ENCODE results near the gene ACTN2.

The ACTN2 gene

GRCh38 chr1:236786453-236786852 lies 100.2 kb downstream of the ACTN2 start:
- no peak for DNase-seq

GRCh38 chr1:236794585-236795034 lies 108.3 kb downstream of the ACTN2 start:
- no peak for DNase-seq

DNA sequence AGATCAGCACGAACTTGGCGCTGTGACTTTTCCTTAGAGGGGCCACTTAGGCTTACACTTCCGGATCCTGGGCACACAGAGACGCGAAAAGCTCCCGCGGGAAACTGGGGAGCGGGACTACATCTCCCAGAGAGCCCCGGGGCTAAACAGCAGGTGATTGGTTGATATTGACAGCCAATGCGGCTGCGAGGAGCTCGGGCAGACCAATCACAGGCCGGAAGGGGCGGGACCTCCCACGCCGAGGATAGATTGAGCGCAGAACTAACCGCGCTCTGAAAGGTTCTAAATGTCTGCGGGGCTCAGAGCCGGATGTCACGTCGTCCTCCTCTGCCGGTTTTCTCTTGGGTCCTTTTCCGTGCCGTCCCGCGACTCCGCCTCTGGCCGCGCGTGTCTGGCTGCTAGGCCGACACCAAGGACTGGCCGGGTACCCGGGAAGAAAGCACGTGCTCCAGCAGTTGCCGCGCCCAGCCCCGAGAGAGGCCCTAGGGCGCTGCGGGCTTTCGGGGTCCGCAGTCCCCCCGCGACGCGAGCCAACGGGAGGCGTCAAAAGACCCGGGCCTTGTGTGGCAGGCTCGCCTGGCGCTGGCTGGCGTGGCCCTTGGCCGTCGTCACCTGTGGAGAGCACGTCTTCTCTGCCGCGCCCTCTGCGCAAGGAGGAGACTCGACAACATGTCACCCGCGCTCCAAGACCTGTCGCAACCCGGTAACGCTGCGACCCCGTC lies 108.9 kb downstream of the ACTN2 start, which contains the start of gene MTR:
Gene MTR (plus strand): TSS at position 258 of the 722 bp plus-strand sequence. CDS start 412 bp downstream, at position 670.
- DNase-seq: peak; percentile 98

GRCh38 chr1:236795757-236796667 lies 109.7 kb downstream of the ACTN2 start:
- DNase-seq: peak; percentile 23

- DNase-seq: no peak
These were observed 112.7 kb downstream of the ACTN2 start for GRCh38 chr1:236799001-236799400.

DNA sequence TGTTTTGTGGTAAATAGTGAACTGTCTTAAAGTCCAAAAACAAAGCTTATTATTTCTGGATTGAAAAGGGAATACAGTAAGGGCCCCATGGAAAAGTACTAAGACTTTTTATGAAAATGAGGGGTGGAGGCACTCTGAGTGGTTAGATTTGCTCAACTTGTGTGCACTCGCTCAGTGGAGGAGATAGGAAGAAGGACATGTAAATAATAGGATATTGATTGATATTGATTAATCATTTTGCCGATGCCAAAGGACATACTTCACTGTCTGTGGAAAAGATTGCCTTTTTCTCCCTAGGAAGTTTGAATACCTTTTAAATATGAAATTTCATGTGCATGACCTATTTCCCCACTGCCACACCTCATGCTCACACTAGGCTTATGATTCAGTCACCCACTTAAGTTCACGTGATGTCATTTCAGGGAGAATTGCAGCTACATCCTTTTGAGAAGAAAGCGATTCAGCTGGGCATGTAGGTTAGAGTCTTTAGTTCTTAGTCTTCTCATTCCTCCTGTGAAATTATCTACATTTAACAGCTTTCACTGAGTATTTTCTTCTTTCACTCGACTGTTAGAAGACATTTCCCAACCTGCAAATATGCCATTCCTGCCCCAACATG lies 113.8 kb downstream of the ACTN2 start:
- no peak for DNase-seq

- DNase-seq: no peak
These were observed 114.3 kb downstream of the ACTN2 start for GRCh38 chr1:236800623-236801022.

DNA sequence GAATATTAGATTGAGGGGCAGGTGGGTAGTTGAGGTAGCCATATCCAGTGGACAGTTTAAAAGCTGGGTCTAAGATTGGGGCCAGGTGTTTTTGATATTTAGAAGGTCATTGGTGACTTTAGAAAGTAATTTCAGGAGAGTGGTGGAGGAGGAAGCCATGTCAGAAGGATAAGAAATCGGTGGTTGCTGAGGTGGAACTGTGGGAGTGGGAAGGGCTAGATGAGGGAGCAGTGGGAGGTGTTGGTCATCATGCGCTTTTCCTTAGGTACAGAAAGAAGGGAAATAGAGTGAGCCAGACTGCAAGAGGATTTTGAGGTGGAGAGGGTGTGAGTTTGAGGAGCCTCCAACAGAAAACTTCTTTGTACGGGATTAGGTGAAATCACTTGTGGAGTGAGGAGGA lies 116.0 kb downstream of the ACTN2 start:
- no peak for DNase-seq

DNA sequence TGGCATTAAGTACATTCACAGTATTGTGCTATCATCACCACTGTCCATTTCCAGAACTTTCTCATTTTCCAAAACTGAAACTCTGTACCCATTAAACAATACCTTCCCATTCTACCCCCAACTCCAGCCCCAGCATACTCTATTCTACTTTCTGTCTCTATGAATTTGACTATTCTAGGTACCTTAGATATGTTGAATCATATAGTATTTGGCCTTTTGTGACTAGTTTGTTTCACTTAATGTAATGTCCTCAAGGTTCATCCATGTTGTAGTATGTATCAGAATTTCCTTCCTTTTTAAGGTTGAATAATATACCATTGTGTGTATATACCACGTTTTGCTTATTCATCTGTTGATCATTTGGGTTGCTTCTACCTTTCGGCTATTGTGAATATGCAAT lies 120.3 kb downstream of the ACTN2 start:
- DNase-seq: no peak

GRCh38 chr1:236808005-236808404 lies 121.7 kb downstream of the ACTN2 start:
- DNase-seq: no peak

DNA sequence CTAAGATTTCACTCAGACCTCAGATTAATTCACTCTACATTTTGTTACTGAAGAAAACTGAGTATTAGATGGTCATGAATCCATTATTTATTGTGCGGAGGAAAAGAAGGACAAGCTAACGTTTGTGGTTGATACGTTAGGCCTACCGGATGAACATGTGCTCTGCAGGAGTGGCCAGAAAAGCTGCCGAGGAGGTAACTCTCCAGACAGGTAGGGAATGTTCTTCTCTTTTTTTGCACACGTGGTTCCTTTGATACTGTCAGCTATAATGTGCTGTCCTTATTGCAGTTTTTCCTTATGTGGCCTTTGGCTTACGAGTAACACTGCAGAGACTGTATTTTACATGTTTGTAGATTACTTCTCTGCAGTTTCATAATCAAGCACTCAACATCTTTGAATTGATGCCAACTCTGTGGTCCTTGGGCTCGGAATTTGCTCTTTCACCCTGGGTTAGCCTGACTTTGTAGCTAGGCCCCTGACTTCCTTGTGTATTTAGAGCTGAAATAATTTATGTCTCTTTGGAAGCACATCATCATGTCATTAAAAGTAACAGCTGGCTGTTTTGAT lies 122.3 kb downstream of the ACTN2 start:
- no peak for DNase-seq

DNA sequence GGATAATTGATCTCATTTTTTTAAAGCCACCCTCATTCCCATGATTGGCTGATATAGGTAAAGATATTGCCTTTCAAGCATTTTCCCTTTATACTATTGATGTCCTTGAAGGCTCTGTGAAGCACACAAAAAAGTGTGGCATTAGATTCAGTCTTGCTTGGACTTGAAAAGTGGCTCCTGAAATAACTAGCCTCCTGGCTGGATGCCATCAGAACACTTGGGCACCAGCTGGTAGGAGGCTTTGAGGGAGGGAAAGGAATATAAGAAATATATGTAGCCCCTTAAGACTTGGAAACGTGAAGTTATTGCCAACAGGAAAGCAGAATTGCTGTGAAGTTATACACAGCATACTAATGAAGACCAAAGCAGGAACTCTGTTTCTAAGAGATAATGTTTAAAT lies 122.8 kb downstream of the ACTN2 start:
- no peak for DNase-seq

- DNase-seq: no peak
These were observed 123.7 kb downstream of the ACTN2 start for GRCh38 chr1:236810018-236810417.

- DNase-seq: no peak
These were observed 126.2 kb downstream of the ACTN2 start for GRCh38 chr1:236812334-236813030.

Measured in GF-D8 (cell line).